Adrenal gland (tissue), 12 donors: Measurements from ENCODE around the gene HEXIM2. TPM values are rescaled to one million over a fixed set of nuclear protein-coding genes. Genes with fewer than 3 reads are reported as not detected.

Experiments
- DNase-seq, 7 donors: peaks; one replicate each; pipeline ENCODE4 v3.0.0-alpha.2; 2019 to 2020
- H3K27ac ChIP-seq, 5 donors: fragments of 200-600 bp; sonication (generic) in 4 of 5; 1 replicate in 3 of 5; 2 replicates in 2 of 5; pipeline versions ENCODE4 v1.5.1 to v1.8.0; 2016 to 2020; ENCODE audit warnings: mild to moderate bottlenecking in 1 of 5
- H3K27me3 ChIP-seq: fragments of 200-600 bp; 2 replicates; pipeline ENCODE4 v1.8.0; 2021
- H3K36me3 ChIP-seq, 2 donors: fragments of 200-600 bp; replicated peaks in 1 of 2; 1 replicate in 1 of 2; 2 replicates in 1 of 2; pipeline versions ENCODE4 v1.5.1 to v1.8.0; 2018 to 2022
- H3K4me1 ChIP-seq, 2 donors: fragments of 200-600 bp; replicated peaks in 1 of 2; 1 replicate in 1 of 2; 2 replicates in 1 of 2; pipeline versions ENCODE4 v1.5.1 to v1.8.0; 2018 to 2021
- H3K4me3 ChIP-seq, 4 donors: fragments of 200-600 bp; sonication (generic) in 3 of 4; one replicate each; pipeline ENCODE4 v1.5.1; 2016 to 2018
- H3K9me3 ChIP-seq, 3 donors: fragments of 200-600 bp; sonication (generic) in 1 of 3; replicated peaks in 1 of 3; 1 replicate in 2 of 3; 2 replicates in 1 of 3; pipeline versions ENCODE4 v1.5.1 to v1.8.0; 2016 to 2021
- POLR2A ChIP-seq, 2 donors: fragments of 450-650 bp; IDR thresholded peaks; one replicate each; pipeline ENCODE4 v1.6.1; 2017; ENCODE audit warnings: antibody characterized with exemption in 2 of 2, mild to moderate bottlenecking in 2 of 2, moderate library complexity in 1 of 2
- WGBS, 4 donors: extraction: QIAGEN DNeasy Blood & Tissue Kit in 2 of 4; methylation state at CpG; one replicate each; pipeline versions ENCODE4 v1.1.5 to v1.1.7; 2013 to 2017; 5-methylcytosine and 5-hydroxymethylcytosine counted together
- intact Hi-C, 2 donors: fragments of 100-400 bp; cut with DNase I; formaldehyde crosslinking; loops; one replicate each; pipeline versions ENCODE4 v1.14.1 to v1.15.0; 2022 to 2023
- polyA plus RNA-seq, 3 donors: library from polyadenylated mRNA; stranded (reverse); fragments of 200-250 nt in 2 of 3; fragments of 350-450 nt in 1 of 3; fragmentation: Illumina TruSeq in 1 of 3; extraction: RNeasy Lipid Tissue Mini Kit (QIAGEN cat#74804) in 1 of 3; gene quantifications; one replicate each; pipeline ENCODE4 v1.2.3, GENCODE V29; 2013 to 2014
- total RNA-seq, 9 donors: library from RNA; depleted of rRNA in 4 of 9; stranded (reverse); fragments of >200 nt in 4 of 9; fragments of 120-200 nt in 1 of 9; fragmentation: NEBNext Ultra II Directional in 1 of 9; extraction: Animal tissue kit (Norgen Biotek cat#: 25700) in 1 of 9; gene quantifications; one replicate each; pipeline versions ENCODE4 v1.1.0 to v1.2.4, GENCODE V29; 2013 to 2023
- TF ChIP-seq, protein P1 (sequence below), 6 experiments: fragments of 450-650 bp in 4 of 6; fragments of 200-600 bp in 2 of 6; sonication (generic) in 1 of 6; IDR thresholded peaks; 1 replicate in 5 of 6; 2 replicates in 1 of 6; pipeline versions ENCODE4 v1.5.1 to v1.8.0; 2016 to 2021; ENCODE audit warnings: antibody characterized with exemption in 6 of 6, mild to moderate bottlenecking in 2 of 6, moderate library complexity in 1 of 6
- donor health status: healthy with polysubstance abuse.
- donor health status: Bipolar disorder and iron deficiency.
- donor health status: DM: yes; HTN: yes; CAD: no.
- donor health status: DM: no; HTN: no; CAD: no.
- donor health status: DM: no; HTN: no; CAD: no.
- donor health status: DM: yes; HTN: yes; CAD: no.

Gene HEXIM2
- total and polyA plus RNA-seq, 12 donors: 4.5 to 28.1 (median 15.9) TPM

- H3K27ac ChIP-seq: no peak overlapping the region
- 93 to 100% (median 97%) methylated on average over 4 of the region's 4 CpGs for whole genome bisulfite sequencing, 4 donors
- no peak overlapping the region for H3K4me3 ChIP-seq
- TF ChIP-seq, protein P1, sequence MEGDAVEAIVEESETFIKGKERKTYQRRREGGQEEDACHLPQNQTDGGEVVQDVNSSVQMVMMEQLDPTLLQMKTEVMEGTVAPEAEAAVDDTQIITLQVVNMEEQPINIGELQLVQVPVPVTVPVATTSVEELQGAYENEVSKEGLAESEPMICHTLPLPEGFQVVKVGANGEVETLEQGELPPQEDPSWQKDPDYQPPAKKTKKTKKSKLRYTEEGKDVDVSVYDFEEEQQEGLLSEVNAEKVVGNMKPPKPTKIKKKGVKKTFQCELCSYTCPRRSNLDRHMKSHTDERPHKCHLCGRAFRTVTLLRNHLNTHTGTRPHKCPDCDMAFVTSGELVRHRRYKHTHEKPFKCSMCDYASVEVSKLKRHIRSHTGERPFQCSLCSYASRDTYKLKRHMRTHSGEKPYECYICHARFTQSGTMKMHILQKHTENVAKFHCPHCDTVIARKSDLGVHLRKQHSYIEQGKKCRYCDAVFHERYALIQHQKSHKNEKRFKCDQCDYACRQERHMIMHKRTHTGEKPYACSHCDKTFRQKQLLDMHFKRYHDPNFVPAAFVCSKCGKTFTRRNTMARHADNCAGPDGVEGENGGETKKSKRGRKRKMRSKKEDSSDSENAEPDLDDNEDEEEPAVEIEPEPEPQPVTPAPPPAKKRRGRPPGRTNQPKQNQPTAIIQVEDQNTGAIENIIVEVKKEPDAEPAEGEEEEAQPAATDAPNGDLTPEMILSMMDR (IDR thresholded peaks at IDR 0.05): no peak
- no peak for TF ChIP-seq POLR2A (IDR thresholded peaks at IDR 0.05)
- peaks cover 0 to 25% of the 10 kb centered on the region in 2 donors for H3K36me3 ChIP-seq
- H3K27me3 ChIP-seq: no peaks in the 10 kb centered on the region
- intact Hi-C loops: no loop called here
- H3K9me3 ChIP-seq: no peaks in the 10 kb centered on the region
- no peak for DNase-seq
- H3K4me1 ChIP-seq: peaks cover 0 to 3% of the 10 kb centered on the region in 2 donors
Measured at GRCh38 chr17:45117334-45117733, 44.3 kb upstream of the HEXIM2 start.

- H3K36me3 ChIP-seq: peaks cover 0 to 20% of the 10 kb centered on the region in 2 donors
- DNase-seq: no peak
- H3K9me3 ChIP-seq: no peaks in the 10 kb centered on the region
- no peaks in the 10 kb centered on the region for H3K27me3 ChIP-seq
- TF ChIP-seq, protein P1 (IDR thresholded peaks at IDR 0.05): no peak
- no peak for TF ChIP-seq POLR2A (IDR thresholded peaks at IDR 0.05)
- H3K4me1 ChIP-seq: peaks cover 0 to 3% of the 10 kb centered on the region in 2 donors
- no peak overlapping the region for H3K4me3 ChIP-seq
- intact Hi-C loops: no loop called here
- no peak overlapping the region for H3K27ac ChIP-seq
- WGBS, 4 donors: 86 to 91% (median 90%) methylated on average over 11 to 20 of the region's 20 CpGs
Measured at GRCh38 chr17:45117848-45118646, 43.6 kb upstream of the HEXIM2 start.

GRCh38 chr17:45118691-45119090, 43.0 kb upstream of the HEXIM2 start:
- intact Hi-C loops: no loop called here

DNA sequence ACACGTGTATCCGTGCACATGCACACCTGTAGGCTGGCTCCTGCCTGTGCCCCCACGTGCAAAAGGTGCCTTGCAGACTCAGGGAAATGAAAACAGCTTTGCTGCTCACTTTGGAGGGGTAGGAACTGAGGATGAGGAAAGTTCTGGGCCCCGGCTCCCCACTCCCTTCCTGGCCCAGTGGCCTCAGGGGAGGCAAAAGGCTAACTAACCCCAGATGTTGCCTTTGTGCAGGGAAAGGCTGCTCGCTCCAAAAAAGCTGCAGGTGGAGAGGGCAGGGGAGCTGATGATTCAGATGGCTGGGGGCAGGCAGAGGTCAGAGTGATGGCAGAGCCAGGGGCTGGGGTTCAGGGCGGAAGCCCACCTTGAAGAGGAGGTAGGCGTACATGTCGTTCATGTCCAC, 41.7 kb upstream of the HEXIM2 start:
- Histone ChIP-seq H3K36me3 (peaks cover 0 to 17% of the 10 kb centered on the region in 2 donors), H3K27me3 (no peaks in the 10 kb centered on the region), H3K4me1 (peaks cover 13 to 16% of the 10 kb centered on the region in 2 donors), H3K4me3 (no peak overlapping the region), H3K27ac (no peak overlapping the region), H3K9me3 (no peaks in the 10 kb centered on the region)
- 84 to 91% (median 86%) methylated on average over 7 to 8 of the region's 8 CpGs for WGBS, 4 donors
- intact Hi-C loops: no loop called here
- TF ChIP-seq, protein P1 (IDR thresholded peaks at IDR 0.05): no peak
- TF ChIP-seq POLR2A (IDR thresholded peaks at IDR 0.05): no peak
- DNase-seq: no peak

More at GRCh38 chr17:45118691-45119090, 43.0 kb upstream of the HEXIM2 start:
- no peak for TF ChIP-seq POLR2A (IDR thresholded peaks at IDR 0.05)
- TF ChIP-seq, protein P1 (IDR thresholded peaks at IDR 0.05): no peak
- H3K36me3 ChIP-seq: peaks cover 0 to 17% of the 10 kb centered on the region in 2 donors
- no peaks in the 10 kb centered on the region for H3K9me3 ChIP-seq
- no peak overlapping the region for H3K4me3 ChIP-seq
- H3K27me3 ChIP-seq: no peaks in the 10 kb centered on the region
- no peak overlapping the region for H3K27ac ChIP-seq
- 89 to 94% (median 94%) methylated on average over 11 to 23 of the region's 23 CpGs for WGBS, 4 donors
- peaks cover 3 to 4% of the 10 kb centered on the region in 2 donors for H3K4me1 ChIP-seq
- DNase-seq: no peak
